Hematopoietic multipotent progenitor cell treated with erythropoietin and hydrocortisone succinate and interleukin-3 and kit ligand, for 4 days (in vitro differentiated cells): ENCODE results near the gene UCK2.

Source experiments
- DNase-seq: peaks from one replicate; pipeline ENCODE4 v3.0.0-alpha.2; 2015

Gene UCK2

GRCh38 chr1:165856021-165856420 lies 28.6 kb downstream of the UCK2 start:
- peak; percentile 55 for DNase-seq

GRCh38 chr1:165856606-165857005 lies 29.2 kb downstream of the UCK2 start:
- DNase-seq: no peak

GRCh38 chr1:165857046-165857801 lies 29.8 kb downstream of the UCK2 start:
- DNase-seq: peak; percentile 82

DNA sequence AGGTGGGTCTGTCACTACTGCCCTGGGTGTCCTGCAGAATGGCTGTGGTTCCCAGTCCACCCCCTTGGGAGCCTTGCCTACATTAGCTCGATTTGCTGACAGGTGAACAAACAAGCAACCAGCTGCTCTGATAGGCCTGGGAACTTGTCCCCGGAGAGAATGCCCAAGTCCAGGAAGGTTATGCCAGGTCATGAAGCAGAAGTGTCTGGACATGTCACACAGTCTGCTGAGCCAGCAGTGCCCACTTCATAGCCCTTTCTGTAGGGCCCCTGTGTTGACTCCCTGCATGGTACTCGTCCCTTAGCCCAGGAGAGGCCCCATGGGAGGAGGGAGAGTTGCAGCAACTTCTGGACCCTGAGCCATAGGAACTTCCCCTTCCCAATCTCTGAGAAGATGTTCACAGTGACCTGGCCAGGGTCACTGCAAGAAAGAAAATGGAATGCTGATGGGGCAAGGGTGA lies 31.0 kb downstream of the UCK2 start:
- DNase-seq: no peak

DNA sequence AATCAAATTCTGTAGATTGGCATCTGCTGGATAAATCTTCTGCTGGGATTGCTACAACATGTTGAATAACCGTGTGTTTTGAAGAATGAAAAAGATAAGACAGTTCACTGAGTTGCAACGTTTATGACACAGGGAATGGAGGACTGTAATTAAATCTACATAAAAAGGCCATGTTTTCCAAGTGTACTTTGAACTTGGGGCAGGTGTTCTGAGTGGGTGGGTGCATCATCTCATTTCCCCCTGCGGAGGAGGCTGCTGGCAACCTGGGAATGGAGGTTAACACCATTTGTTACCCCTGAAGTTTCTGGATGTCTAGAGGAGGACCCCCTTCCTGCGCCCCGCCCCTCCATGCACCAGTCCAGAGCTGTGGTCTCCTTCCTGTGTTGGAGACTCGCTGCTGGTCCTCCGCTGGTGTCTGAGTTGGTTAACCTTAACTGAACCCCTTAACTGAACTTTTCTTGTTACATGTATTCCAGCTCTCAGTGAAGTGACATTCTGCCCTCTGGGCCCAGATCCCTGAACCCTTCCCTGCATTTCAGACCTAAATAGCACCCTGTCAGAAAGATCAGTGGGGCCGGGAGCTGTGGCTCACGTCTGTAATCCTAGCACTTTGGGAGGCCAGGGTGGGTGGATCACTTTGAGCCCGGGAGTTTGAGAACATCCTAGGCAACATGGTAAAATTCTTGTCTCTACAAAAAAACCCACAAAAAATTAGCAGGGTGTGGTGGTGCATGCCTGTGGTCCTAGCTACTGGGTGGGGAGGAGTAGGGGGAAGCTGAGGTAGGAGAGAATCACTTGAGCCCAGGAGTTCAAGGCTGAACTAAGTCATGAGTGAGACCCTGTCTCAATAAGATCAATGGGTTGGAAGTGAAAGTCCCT lies 31.8 kb downstream of the UCK2 start:
- no peak for DNase-seq

DNA sequence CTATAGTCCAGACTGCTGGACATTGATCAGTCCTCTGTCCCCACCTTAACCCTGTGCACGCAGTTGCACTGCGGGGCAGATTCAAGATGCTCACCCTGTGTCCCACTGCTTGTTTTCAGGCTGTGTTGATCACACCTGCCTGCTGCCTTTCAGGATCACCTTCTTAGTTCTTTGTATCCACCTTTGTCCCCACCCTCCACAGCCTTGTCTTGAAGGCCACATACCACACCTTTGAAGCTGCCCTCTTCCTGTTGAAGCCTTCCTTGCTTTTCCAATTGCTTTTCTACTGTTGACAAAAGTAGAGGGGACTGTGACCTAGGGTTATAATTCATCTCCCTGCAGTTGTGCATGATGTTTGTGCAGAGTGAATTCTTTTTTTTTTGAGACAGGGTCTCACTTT lies 32.7 kb downstream of the UCK2 start:
- DNase-seq: no peak

DNA sequence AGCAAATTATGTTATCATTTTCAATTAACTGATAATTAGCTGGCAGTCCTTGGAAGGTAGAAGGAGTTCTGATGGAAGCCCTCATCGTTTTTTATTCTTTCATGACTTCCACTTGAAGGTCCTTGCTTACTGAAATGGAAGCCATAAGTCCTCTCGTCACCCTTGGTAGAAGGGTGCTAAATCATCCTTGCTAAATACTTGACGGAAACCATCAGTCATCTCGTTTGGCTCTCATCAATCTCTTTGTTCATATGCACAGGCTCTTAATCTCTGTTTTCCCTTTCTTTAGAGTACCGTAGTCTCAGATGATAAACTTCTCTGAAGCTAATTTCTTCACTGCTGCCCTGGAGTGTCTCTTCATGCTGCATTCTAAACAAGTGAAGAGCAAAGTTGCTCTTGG lies 34.5 kb downstream of the UCK2 start:
- no peak for DNase-seq

- no peak for DNase-seq
Observed at GRCh38 chr1:165862448-165862847, 35.0 kb downstream of the UCK2 start.

GRCh38 chr1:165863346-165863745 lies 35.9 kb downstream of the UCK2 start:
- no peak for DNase-seq

- no peak for DNase-seq
Observed at GRCh38 chr1:165865633-165866340, 38.4 kb downstream of the UCK2 start.

GRCh38 chr1:165869343-165869742 lies 41.9 kb downstream of the UCK2 start:
- DNase-seq: no peak

- DNase-seq: peak; percentile 95
Observed at GRCh38 chr1:165871311-165872067, 44.1 kb downstream of the UCK2 start.

DNA sequence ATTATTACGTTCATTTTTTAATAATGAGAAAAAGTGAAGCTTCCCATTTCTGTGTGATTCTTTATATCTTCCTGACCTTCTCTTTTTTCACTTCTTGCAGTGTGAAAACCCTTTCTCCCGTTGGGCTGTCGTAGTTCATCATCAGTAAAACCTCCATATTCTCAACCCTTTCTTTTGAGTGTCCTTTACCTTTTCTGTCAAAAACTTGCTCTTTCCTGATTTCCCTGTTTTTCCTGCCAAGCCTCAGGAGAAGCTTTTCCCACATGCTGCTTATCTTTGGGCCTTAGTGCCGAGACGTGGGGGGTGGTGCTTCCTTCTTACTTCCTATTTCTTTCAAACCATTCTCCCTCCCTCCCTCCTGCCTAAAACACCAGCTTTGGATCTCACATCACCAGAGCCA lies 46.1 kb downstream of the UCK2 start:
- no peak for DNase-seq

DNA sequence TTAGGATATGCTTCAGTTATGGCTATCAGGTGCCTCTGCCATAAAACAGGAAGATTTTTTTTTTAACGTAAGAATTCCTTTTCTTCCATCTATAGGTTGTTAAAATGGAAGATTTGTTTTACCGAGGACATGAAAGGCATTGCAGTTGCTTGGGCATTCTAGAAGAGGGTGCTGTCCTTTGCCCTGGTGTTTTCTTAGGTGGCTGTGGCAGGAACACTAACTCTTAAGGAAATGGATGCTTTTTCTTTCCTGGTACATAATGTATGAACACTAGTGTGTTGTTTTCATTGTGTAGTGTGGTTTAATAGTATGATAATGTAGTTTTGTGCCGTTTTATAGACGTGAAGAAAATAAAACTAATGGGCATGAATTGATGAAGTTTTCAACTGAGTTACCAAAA lies 47.2 kb downstream of the UCK2 start:
- DNase-seq: no peak

- DNase-seq: peak; percentile 70
Observed at GRCh38 chr1:165875171-165875570, 47.8 kb downstream of the UCK2 start.

DNA sequence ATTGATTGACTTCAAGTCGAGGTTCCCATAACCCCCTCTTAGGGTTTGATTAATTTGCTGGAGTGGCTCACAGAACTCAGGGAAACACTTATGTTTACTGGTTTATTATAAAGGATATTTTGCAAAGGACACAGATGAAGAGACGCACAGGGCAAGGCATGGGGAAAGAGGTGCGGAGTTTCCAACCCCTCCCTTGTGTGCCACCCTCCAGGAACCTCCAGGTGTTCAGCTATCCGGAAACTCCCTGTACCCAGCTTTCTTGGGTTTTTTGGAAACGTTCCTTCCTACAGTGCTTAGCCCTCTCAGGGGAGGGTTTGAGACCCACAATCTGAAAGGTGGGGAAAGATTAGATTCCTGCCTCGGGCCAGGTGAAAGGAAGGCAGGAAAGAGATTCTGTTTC lies 48.2 kb downstream of the UCK2 start:
- DNase-seq: no peak

DNA sequence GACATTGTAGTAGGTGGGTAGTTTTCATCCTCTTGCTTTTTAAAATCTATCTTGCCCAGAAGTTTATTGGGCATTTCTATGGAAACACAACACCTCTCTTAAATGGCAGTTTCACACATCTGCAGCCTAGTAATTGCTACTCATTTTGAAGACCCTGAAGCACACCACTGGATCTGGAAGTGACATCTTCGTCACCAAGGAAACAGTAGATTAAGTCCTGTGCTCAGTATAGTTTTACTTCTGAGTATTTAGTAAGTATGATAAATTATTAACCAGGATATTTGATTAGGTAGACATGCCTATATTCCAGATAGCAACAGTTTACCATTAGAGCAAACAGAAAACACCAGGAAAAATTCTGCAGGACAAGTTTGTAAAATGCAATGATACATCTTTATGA lies 48.7 kb downstream of the UCK2 start:
- no peak for DNase-seq

DNA sequence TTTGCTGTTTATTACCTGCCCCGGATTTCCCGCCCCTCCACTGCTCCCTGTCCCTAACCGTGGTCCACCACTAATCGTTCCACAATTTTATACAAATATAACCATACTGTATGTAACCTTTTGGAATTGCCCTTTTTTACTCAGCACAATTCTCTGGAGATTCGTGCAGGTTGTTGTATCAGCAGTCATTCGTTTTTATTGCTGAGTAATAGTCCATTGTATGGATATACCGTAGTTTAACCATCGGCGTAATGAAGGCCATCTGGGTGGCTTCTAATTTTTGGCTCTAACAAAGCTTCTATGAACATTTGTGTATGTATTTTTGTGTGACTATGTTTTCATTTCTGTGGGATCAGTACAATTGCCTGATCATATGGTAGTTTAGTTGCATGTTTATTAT lies 50.0 kb downstream of the UCK2 start:
- no peak for DNase-seq

- no peak for DNase-seq
Observed at GRCh38 chr1:165877940-165878556, 50.6 kb downstream of the UCK2 start.

GRCh38 chr1:165879946-165880345 lies 52.5 kb downstream of the UCK2 start:
- DNase-seq: no peak

- no peak for DNase-seq
Observed at GRCh38 chr1:165880993-165881392, 53.6 kb downstream of the UCK2 start.

DNA sequence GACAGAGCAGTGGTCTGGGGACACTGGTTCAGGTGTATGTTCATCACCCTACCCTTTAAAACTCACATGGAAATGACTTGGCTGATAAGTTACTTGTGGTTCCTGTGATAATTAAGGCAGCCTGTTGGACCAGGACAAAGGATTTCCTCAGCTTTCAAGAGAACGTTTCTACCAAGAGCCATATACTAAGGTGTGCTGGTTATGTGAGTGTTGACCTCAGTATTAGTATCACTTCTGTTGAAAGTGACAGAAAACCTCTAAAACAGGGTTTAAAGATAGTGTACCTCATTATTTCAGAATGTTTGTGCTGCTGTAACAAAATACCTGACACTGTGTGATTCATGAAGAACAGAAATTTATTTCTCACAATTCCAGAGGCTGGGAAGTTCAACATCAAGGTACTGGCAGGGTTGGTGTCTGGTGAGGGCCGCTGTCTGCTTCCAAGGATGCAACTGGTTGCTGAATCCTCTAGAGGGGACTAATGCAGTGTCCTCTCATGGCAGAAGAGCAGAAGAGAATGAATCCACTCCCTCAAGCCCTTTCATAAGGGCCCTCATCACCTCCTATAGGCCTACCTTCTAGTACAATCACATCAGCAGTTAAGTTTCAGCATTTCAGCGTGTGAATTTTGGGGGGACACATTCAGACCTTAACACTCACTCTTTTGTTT lies 54.9 kb downstream of the UCK2 start:
- DNase-seq: no peak
